ENCODE results near the gene RNU6-1. TPM values are rescaled to one million over a fixed set of nuclear protein-coding genes. Genes with fewer than 3 reads are reported as not detected.

The RNU6-1 gene
- polyA plus RNA-seq, 1 of the 3 experiments (the other 2 are of a cell fraction) = not detected

- Histone ChIP-seq H3K9me2 (no peaks in the 10 kb centered on the region), H3K9me3 (no peaks in the 10 kb centered on the region), H3K4me3 (ENCODE audit: low read depth in 2 of 2, low read length in 1 of 2) (no peak overlapping the region), H3F3A (replicated peaks; ENCODE audit: insufficient read depth) (no peaks in the 10 kb centered on the region), H3K4me1 (ENCODE audit: control insufficient read depth in 1 of 2, insufficient read depth in 2 of 2, low read depth in 1 of 2, low read length in 1 of 2) (no peaks in the 10 kb centered on the region; a peak in 1 of 4 replicates), H3K79me2 (ENCODE audit: insufficient read depth) (no peaks in the 10 kb centered on the region), H3K36me3 (replicated peaks in 1 of 2; ENCODE audit: control insufficient read depth in 1 of 2, insufficient read depth in 2 of 2, low read length in 1 of 2) (no peaks in the 10 kb centered on the region), H4K20me1 (ENCODE audit: insufficient read depth) (no peaks in the 10 kb centered on the region), H3K27me3 (ENCODE audit: insufficient read depth) (no peaks in the 10 kb centered on the region), H3K9ac (no peak overlapping the region), H2AFZ (ENCODE audit: low read depth) (no peak overlapping the region), H3K27ac (ENCODE audit: low read depth in 2 of 2, low read length in 1 of 2) (no peak overlapping the region), H3K4me2 (no peak overlapping the region)
- no peak for DNase-seq
- TF ChIP-seq NFIC (IDR thresholded peaks at IDR 0.05; ENCODE audit: borderline replicate concordance) (no peak), GATA2 (CRISPR knock-in tag; IDR thresholded peaks at IDR 0.05) (no peak), FOSL2 (IDR thresholded peaks at IDR 0.05; ENCODE audit: borderline replicate concordance, low read depth) (no peak), ZBTB33 (IDR thresholded peaks at IDR 0.05; ENCODE audit: borderline replicate concordance, low read depth) (no peak), RAD21 (IDR thresholded peaks at IDR 0.05; ENCODE audit: low read length) (no peak), NRF1 (IDR thresholded peaks at IDR 0.05; ENCODE audit: low read depth, low read length) (no peak), TEAD4 (IDR thresholded peaks at IDR 0.05; ENCODE audit: borderline replicate concordance, insufficient read depth) (no peak), EZH2phosphoT487 (IDR thresholded peaks at IDR 0.05; ENCODE audit: borderline replicate concordance, low read depth) (no peak), POLR2AphosphoS5 (IDR thresholded peaks at IDR 0.05; ENCODE audit: low read depth, low read length) (no peak), FOXJ3 (CRISPR knock-in tag; IDR thresholded peaks at IDR 0.05) (no peak), RFX5 (IDR thresholded peaks at IDR 0.05; ENCODE audit: low read length) (no peak), RXRA (IDR thresholded peaks at IDR 0.05; ENCODE audit: borderline replicate concordance, low read depth) (no peak)
- POLR2A ChIA-PET = no interaction called here
- 100% methylated on average over 2 of the region's 7 CpGs for WGBS (ENCODE audit: low lambda C conversion rate)
- CTCF ChIA-PET = interaction anchor here (0.6 kb wide), 1 partner anchor 22 kb away, joined by 3 read pairs; no protein-coding TSS in a partner anchor
Measured at GRCh38 chr15:67808821-67809220, 31.0 kb downstream of the RNU6-1 start.

GRCh38 chr15:67807836-67808235 lies 32.0 kb downstream of the RNU6-1 start:
- Histone ChIP-seq H3K9me3 (no peaks in the 10 kb centered on the region), H3K27ac (ENCODE audit: low read depth in 2 of 2, low read length in 1 of 2) (no peak overlapping the region), H3K4me2 (no peak overlapping the region), H3F3A (replicated peaks; ENCODE audit: insufficient read depth) (no peaks in the 10 kb centered on the region), H2AFZ (ENCODE audit: low read depth) (no peak overlapping the region), H3K4me1 (ENCODE audit: control insufficient read depth in 1 of 2, insufficient read depth in 2 of 2, low read depth in 1 of 2, low read length in 1 of 2) (no peaks in the 10 kb centered on the region; a peak in 1 of 4 replicates), H3K79me2 (ENCODE audit: insufficient read depth) (no peaks in the 10 kb centered on the region), H3K4me3 (ENCODE audit: low read depth in 2 of 2, low read length in 1 of 2) (no peak overlapping the region), H4K20me1 (ENCODE audit: insufficient read depth) (no peaks in the 10 kb centered on the region), H3K27me3 (ENCODE audit: insufficient read depth) (no peaks in the 10 kb centered on the region), H3K9me2 (no peaks in the 10 kb centered on the region), H3K9ac (no peak overlapping the region), H3K36me3 (replicated peaks in 1 of 2; ENCODE audit: control insufficient read depth in 1 of 2, insufficient read depth in 2 of 2, low read length in 1 of 2) (no peaks in the 10 kb centered on the region)
- ChIA-PET CTCF (no interaction called here), POLR2A (no interaction called here)
- 89% methylated on average over 7 of the region's 7 CpGs for WGBS (ENCODE audit: low lambda C conversion rate)
- TF ChIP-seq NFIC (IDR thresholded peaks at IDR 0.05; ENCODE audit: borderline replicate concordance) (no peak), FOXJ3 (CRISPR knock-in tag; IDR thresholded peaks at IDR 0.05) (no peak), JUND (IDR thresholded peaks at IDR 0.05) (no peak), GABPA (IDR thresholded peaks at IDR 0.05; ENCODE audit: low read depth) (no peak), FOXM1 (IDR thresholded peaks at IDR 0.05; ENCODE audit: low read depth) (no peak), USF2 (IDR thresholded peaks at IDR 0.05; ENCODE audit: borderline replicate concordance, low read depth, low read length) (no peak), ZBTB33 (IDR thresholded peaks at IDR 0.05; ENCODE audit: borderline replicate concordance, low read depth) (no peak), MAX (IDR thresholded peaks at IDR 0.05; ENCODE audit: low read depth) (no peak)
- no peak for DNase-seq

Data from SK-N-SH (cell line).